Measurements from ENCODE around the gene AP5S1. TPM values are rescaled to one million over a fixed set of nuclear protein-coding genes. Genes with fewer than 3 reads are reported as not detected.

Gene AP5S1
- total RNA-seq, 2 donors from 2014 or later: 14.6 to 17.3 TPM

- no peak overlapping the region for H3K4me3 ChIP-seq
- no peaks in the 10 kb centered on the region for H3K27me3 ChIP-seq
- TF ChIP-seq, protein P1, sequence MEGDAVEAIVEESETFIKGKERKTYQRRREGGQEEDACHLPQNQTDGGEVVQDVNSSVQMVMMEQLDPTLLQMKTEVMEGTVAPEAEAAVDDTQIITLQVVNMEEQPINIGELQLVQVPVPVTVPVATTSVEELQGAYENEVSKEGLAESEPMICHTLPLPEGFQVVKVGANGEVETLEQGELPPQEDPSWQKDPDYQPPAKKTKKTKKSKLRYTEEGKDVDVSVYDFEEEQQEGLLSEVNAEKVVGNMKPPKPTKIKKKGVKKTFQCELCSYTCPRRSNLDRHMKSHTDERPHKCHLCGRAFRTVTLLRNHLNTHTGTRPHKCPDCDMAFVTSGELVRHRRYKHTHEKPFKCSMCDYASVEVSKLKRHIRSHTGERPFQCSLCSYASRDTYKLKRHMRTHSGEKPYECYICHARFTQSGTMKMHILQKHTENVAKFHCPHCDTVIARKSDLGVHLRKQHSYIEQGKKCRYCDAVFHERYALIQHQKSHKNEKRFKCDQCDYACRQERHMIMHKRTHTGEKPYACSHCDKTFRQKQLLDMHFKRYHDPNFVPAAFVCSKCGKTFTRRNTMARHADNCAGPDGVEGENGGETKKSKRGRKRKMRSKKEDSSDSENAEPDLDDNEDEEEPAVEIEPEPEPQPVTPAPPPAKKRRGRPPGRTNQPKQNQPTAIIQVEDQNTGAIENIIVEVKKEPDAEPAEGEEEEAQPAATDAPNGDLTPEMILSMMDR (IDR thresholded peaks at IDR 0.05): no peak
- H3K36me3 ChIP-seq: no peaks in the 10 kb centered on the region
- no peak for DNase-seq (ENCODE audit: low spot score)
- no peaks in the 10 kb centered on the region for H3K9me3 ChIP-seq
- H3K4me1 ChIP-seq: peaks cover 0 to 41% of the 10 kb centered on the region in 2 donors
- no peak overlapping the region for H3K27ac ChIP-seq
Observed at GRCh38 chr20:3815703-3816315, 4.5 kb upstream of the AP5S1 start.

GRCh38 chr20:3818155-3819151 lies 1.9 kb upstream of the AP5S1 start:
- Histone ChIP-seq H3K36me3 (peaks cover 15% of the 10 kb centered on the region), H3K4me3 (no peak overlapping the region), H3K27me3 (no peaks in the 10 kb centered on the region), H3K27ac (peak overlapping the region; percentile 96 to 99), H3K4me1 (peaks cover 0 to 27% of the 10 kb centered on the region in 2 donors), H3K9me3 (no peaks in the 10 kb centered on the region)
- peak; percentile 80 for DNase-seq (ENCODE audit: low spot score)
- TF ChIP-seq, protein P1 (IDR thresholded peaks at IDR 0.05): peak; percentile 44 to 79

DNA sequence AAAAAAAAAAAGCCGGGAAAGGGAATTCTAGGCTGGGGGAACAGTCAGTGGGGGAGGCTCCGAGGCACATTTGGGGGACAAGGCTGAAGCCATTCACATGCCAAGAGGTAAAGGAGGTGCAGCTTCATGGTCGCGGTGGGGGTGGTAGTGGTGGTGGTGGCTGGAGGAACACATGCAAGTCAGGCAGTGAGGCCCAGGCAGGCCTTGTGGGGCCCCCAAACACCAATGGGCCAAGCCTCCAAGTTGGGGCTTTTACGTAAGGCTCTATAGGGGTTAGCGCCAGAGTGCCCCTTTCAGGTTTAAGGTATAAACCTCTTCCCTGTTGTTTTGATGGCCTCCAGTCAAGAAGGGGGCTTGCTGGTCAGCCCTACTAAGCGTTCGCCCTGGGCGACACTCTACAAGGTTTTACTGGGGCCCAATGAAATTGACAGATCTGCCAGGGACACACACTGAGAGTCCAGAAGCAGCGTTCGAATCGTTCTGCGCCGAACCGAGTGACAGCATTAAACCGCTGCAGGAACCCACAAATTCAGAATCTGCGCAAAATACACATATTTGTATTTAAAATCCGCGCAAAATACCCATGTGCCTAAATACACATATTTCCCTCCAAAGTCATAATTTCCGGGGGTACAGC lies 818 bp upstream of the AP5S1 start:
- H3K27me3 ChIP-seq: no peaks in the 10 kb centered on the region
- H3K36me3 ChIP-seq: peaks cover 25% of the 10 kb centered on the region
- no peaks in the 10 kb centered on the region for H3K9me3 ChIP-seq
- TF ChIP-seq, protein P1 (IDR thresholded peaks at IDR 0.05): no peak
- H3K4me3 ChIP-seq: peak overlapping the region; percentile 51 to 69
- H3K4me1 ChIP-seq: peaks cover 0 to 27% of the 10 kb centered on the region in 2 donors
- DNase-seq (ENCODE audit: low spot score): no peak
- H3K27ac ChIP-seq: peak overlapping the region; percentile 96 to 99

- no peaks in the 10 kb centered on the region for H3K9me3 ChIP-seq
- peaks cover 26% of the 10 kb centered on the region for H3K36me3 ChIP-seq
- no peak for DNase-seq (ENCODE audit: low spot score)
- peak overlapping the region; percentile 96 to 99 for H3K27ac ChIP-seq
- H3K4me3 ChIP-seq: peak overlapping the region; percentile 51 to 69
- H3K27me3 ChIP-seq: no peaks in the 10 kb centered on the region
- TF ChIP-seq, protein P1 (IDR thresholded peaks at IDR 0.05): no peak
- H3K4me1 ChIP-seq: peaks cover 0 to 27% of the 10 kb centered on the region in 2 donors
Observed at GRCh38 chr20:3820901-3821727, 767 bp downstream of the AP5S1 start.

GRCh38 chr20:3821996-3822395 lies 1.6 kb downstream of the AP5S1 start:
- Histone ChIP-seq H3K36me3 (peaks cover 26% of the 10 kb centered on the region), H3K4me3 (no peak overlapping the region), H3K9me3 (no peaks in the 10 kb centered on the region), H3K27ac (no peak overlapping the region), H3K4me1 (peaks cover 0 to 27% of the 10 kb centered on the region in 2 donors), H3K27me3 (no peaks in the 10 kb centered on the region)
- no peak for DNase-seq (ENCODE audit: low spot score)
- TF ChIP-seq, protein P1 (IDR thresholded peaks at IDR 0.05): no peak

Data from right atrium auricular region (tissue), 2 donors.